Stimulated activated CD8-positive, alpha-beta memory T cell treated with anti-CD3 and anti-CD28 coated beads, Interleukin-12 subunit alpha, Interleukin-12 subunit beta, amount 100 ng/mL, for 1 hour (primary cell): ENCODE results near the gene ZIC2.
"Not testable (repeated sequence)": the region's sequence is repeated elsewhere in the genome, so short reads cannot be mapped to it uniquely, and the experiment has no call there.

ENCODE experiments used
- DNase-seq: peaks from one replicate; pipeline ENCODE4 v3.0.0-alpha.2; 2020; ENCODE audit warnings: low read depth

ZIC2 gene

GRCh38 chr13:99981735-99982035, at the start of gene ZIC2:
Gene ZIC2 (plus strand): TSS chr13:99981784. CDS start chr13:99982065, 281 bp downstream.
- no peak for DNase-seq

GRCh38 chr13:99932912-99933311, 48.7 kb upstream of the ZIC2 start:
- DNase-seq, result no peak

GRCh38 chr13:99935772-99936171, 45.8 kb upstream of the ZIC2 start:
- DNase-seq, result no peak

GRCh38 chr13:99938635-99939034, 42.9 kb upstream of the ZIC2 start:
- DNase-seq, result no peak

GRCh38 chr13:99941086-99941485, 40.5 kb upstream of the ZIC2 start:
- DNase-seq, result no peak

GRCh38 chr13:99941911-99942310, 39.7 kb upstream of the ZIC2 start:
- DNase-seq, result no peak

GRCh38 chr13:99944102-99944501, 37.5 kb upstream of the ZIC2 start:
- no peak for DNase-seq

- DNase-seq, result no peak
Observed at GRCh38 chr13:99944606-99945005, 37.0 kb upstream of the ZIC2 start.

GRCh38 chr13:99945515-99945914, 36.1 kb upstream of the ZIC2 start:
- not testable (repeated sequence) for DNase-seq

- no peak for DNase-seq
Observed at GRCh38 chr13:99947666-99948065, 33.9 kb upstream of the ZIC2 start.

- DNase-seq, result no peak
Observed at GRCh38 chr13:99948411-99948810, 33.2 kb upstream of the ZIC2 start.

GRCh38 chr13:99948907-99949678, 32.5 kb upstream of the ZIC2 start:
- no peak for DNase-seq

GRCh38 chr13:99949679-99950413, 31.7 kb upstream of the ZIC2 start:
- DNase-seq, result no peak

GRCh38 chr13:99951666-99952065, 29.9 kb upstream of the ZIC2 start:
- DNase-seq, result not testable (repeated sequence)

- no peak for DNase-seq
Observed at GRCh38 chr13:99953138-99953755, 28.3 kb upstream of the ZIC2 start.

- no peak for DNase-seq
Observed at GRCh38 chr13:99955107-99955746, 26.4 kb upstream of the ZIC2 start.

- DNase-seq, result no peak
Observed at GRCh38 chr13:99955747-99956472, 25.7 kb upstream of the ZIC2 start.

- no peak for DNase-seq
Observed at GRCh38 chr13:99956473-99957349, 24.9 kb upstream of the ZIC2 start.

GRCh38 chr13:99958406-99959126, 23.0 kb upstream of the ZIC2 start:
- DNase-seq, result no peak

- no peak for DNase-seq
Observed at GRCh38 chr13:99959127-99959539, 22.5 kb upstream of the ZIC2 start.
